ENCODE measurements around the gene MDP1. TPM values are rescaled to one million over a fixed set of nuclear protein-coding genes. Genes with fewer than 3 reads are reported as not detected.

MDP1 gene
- total and polyA plus RNA-seq, 2 donors from 2014 or later = 22.8 to 55.4 TPM

GRCh38 chr14:24212924-24213865, 2.7 kb downstream of the MDP1 start, which contains the start of gene CHMP4A:
CHMP4A (minus strand) TSS chr14:24213488; CDS start chr14:24213439, 49 bp downstream.
- no peaks in the 10 kb centered on the region for H3K27me3 ChIP-seq (ENCODE audit: control insufficient read depth, insufficient read depth, low read length)
- H3K36me3 ChIP-seq (ENCODE audit: control insufficient read depth in 2 of 3, insufficient read depth in 3 of 3, low read length in 3 of 3) = peaks cover 2 to 24% (median 14%) of the 10 kb centered on the region in 3 donors
- no peak for TF ChIP-seq CTCF (IDR thresholded peaks at IDR 0.05; ENCODE audit: borderline replicate concordance, extremely low read depth, insufficient read depth)
- intact Hi-C loops (cut with DNase I) = no loop called here
- H3K27ac ChIP-seq (ENCODE audit: low read depth in 2 of 2, low read length in 2 of 2) = peak within 1 kb of the TSS; percentile 91 to 92
- peaks cover 3 to 11% (median 3%) of the 10 kb centered on the region in 3 donors for H3K4me1 ChIP-seq (ENCODE audit: control insufficient read depth in 2 of 3, insufficient read depth in 2 of 3, low read depth in 1 of 3, low read length in 3 of 3)
- peak within 1 kb of the TSS; percentile 75 to 93 (median 78) for H3K9ac ChIP-seq (ENCODE audit: low read length in 3 of 3)
- H3K4me3 ChIP-seq (ENCODE audit: low read length in 3 of 3) = peak within 1 kb of the TSS; percentile 67 to 83 (median 83)
- no peaks in the 10 kb centered on the region for H3K9me3 ChIP-seq (ENCODE audit: control insufficient read depth in 2 of 3, insufficient read depth in 1 of 3, low read length in 3 of 3)
- no peak for FAIRE-seq
- DNase-seq = peak; percentile 98 to 99 (median 99)

GRCh38 chr14:24211311-24211710, 4.6 kb downstream of the MDP1 start:
- no peaks in the 10 kb centered on the region for H3K27me3 ChIP-seq (ENCODE audit: control insufficient read depth, insufficient read depth, low read length)
- H3K4me3 ChIP-seq (ENCODE audit: low read length in 3 of 3) = no peak overlapping the region
- TF ChIP-seq CTCF (IDR thresholded peaks at IDR 0.05; ENCODE audit: borderline replicate concordance, extremely low read depth, insufficient read depth) = no peak
- FAIRE-seq (no peak), DNase-seq (no peak)
- H3K36me3 ChIP-seq (ENCODE audit: control insufficient read depth in 2 of 3, insufficient read depth in 3 of 3, low read length in 3 of 3) = peaks cover 7 to 36% (median 23%) of the 10 kb centered on the region in 3 donors
- intact Hi-C loops (cut with DNase I) = no loop called here
- no peaks in the 10 kb centered on the region for H3K9me3 ChIP-seq (ENCODE audit: control insufficient read depth in 2 of 3, insufficient read depth in 1 of 3, low read length in 3 of 3)
- H3K27ac ChIP-seq (ENCODE audit: low read depth in 2 of 2, low read length in 2 of 2) = no peak overlapping the region
- no peak overlapping the region for H3K9ac ChIP-seq (ENCODE audit: low read length in 3 of 3)
- H3K4me1 ChIP-seq (ENCODE audit: control insufficient read depth in 2 of 3, insufficient read depth in 2 of 3, low read depth in 1 of 3, low read length in 3 of 3) = peaks cover 3 to 11% (median 3%) of the 10 kb centered on the region in 3 donors

- intact Hi-C loops (cut with DNase I) = no loop called here
- Histone ChIP-seq H3K27me3 (ENCODE audit: control insufficient read depth, insufficient read depth, low read length) (no peaks in the 10 kb centered on the region), H3K9me3 (ENCODE audit: control insufficient read depth in 2 of 3, insufficient read depth in 1 of 3, low read length in 3 of 3) (no peaks in the 10 kb centered on the region), H3K36me3 (ENCODE audit: control insufficient read depth in 2 of 3, insufficient read depth in 3 of 3, low read length in 3 of 3) (peaks cover 7 to 47% (median 36%) of the 10 kb centered on the region in 3 donors), H3K9ac (ENCODE audit: low read length in 3 of 3) (no peak overlapping the region), H3K4me1 (ENCODE audit: control insufficient read depth in 2 of 3, insufficient read depth in 2 of 3, low read depth in 1 of 3, low read length in 3 of 3) (peaks cover 0 to 3% (median 0%) of the 10 kb centered on the region in 3 donors), H3K27ac (ENCODE audit: low read depth in 2 of 2, low read length in 2 of 2) (no peak overlapping the region), H3K4me3 (ENCODE audit: low read length in 3 of 3) (no peak overlapping the region)
- FAIRE-seq (no peak), DNase-seq (no peak)
- no peak for TF ChIP-seq CTCF (IDR thresholded peaks at IDR 0.05; ENCODE audit: borderline replicate concordance, extremely low read depth, insufficient read depth)
These were observed 8.2 kb downstream of the MDP1 start for GRCh38 chr14:24207625-24208024.
